ENCODE results near the gene CACNA1I. TPM values are rescaled to one million over a fixed set of nuclear protein-coding genes. Genes with fewer than 3 reads are reported as not detected.

The CACNA1I gene
- total RNA-seq, 2 experiments from 2014 or later = 29.2 to 30.1 TPM

- intact Hi-C loops (cut with DNase I, micrococcal nuclease) = no loop called here
- ATAC-seq (ENCODE audit: poor library complexity) = no peak
- TF ChIP-seq, protein P1, sequence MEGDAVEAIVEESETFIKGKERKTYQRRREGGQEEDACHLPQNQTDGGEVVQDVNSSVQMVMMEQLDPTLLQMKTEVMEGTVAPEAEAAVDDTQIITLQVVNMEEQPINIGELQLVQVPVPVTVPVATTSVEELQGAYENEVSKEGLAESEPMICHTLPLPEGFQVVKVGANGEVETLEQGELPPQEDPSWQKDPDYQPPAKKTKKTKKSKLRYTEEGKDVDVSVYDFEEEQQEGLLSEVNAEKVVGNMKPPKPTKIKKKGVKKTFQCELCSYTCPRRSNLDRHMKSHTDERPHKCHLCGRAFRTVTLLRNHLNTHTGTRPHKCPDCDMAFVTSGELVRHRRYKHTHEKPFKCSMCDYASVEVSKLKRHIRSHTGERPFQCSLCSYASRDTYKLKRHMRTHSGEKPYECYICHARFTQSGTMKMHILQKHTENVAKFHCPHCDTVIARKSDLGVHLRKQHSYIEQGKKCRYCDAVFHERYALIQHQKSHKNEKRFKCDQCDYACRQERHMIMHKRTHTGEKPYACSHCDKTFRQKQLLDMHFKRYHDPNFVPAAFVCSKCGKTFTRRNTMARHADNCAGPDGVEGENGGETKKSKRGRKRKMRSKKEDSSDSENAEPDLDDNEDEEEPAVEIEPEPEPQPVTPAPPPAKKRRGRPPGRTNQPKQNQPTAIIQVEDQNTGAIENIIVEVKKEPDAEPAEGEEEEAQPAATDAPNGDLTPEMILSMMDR (IDR thresholded peaks at IDR 0.05) = no peak
- DNase-seq = no peak
- Histone ChIP-seq H3K9me3 (ENCODE audit: control insufficient read depth in 1 of 2, insufficient read depth in 1 of 2, low read length in 2 of 2) (no peaks in the 10 kb centered on the region), H3K27ac (ENCODE audit: low read depth in 1 of 2, low read length in 2 of 2) (no peak overlapping the region), H3K36me3 (ENCODE audit: insufficient read depth, low read length) (no peaks in the 10 kb centered on the region), H3K27me3 (ENCODE audit: control insufficient read depth in 1 of 2, insufficient read depth in 2 of 2, low read length in 2 of 2) (no peaks in the 10 kb centered on the region), H3K4me3 (ENCODE audit: low read length) (no peak overlapping the region), H3K4me1 (ENCODE audit: insufficient read depth, low read length) (no peaks in the 10 kb centered on the region)
- ChIA-PET CTCF (no interaction called here), POLR2A (no interaction called here)
- Mint-ChIP-seq H3K4me3 (no peak overlapping the region), H3K9me3 (no peaks in the 10 kb centered on the region), H3K4me1 (ENCODE audit: low read depth) (no peaks in the 10 kb centered on the region), H3K27me3 (no peaks in the 10 kb centered on the region), H3K27ac (no peak overlapping the region), H3K36me3 (ENCODE audit: low read depth) (no peaks in the 10 kb centered on the region)
Observed at GRCh38 chr22:39728236-39728860, 157.8 kb downstream of the CACNA1I start.

- Histone ChIP-seq H3K36me3 (ENCODE audit: insufficient read depth, low read length) (no peaks in the 10 kb centered on the region), H3K4me1 (ENCODE audit: insufficient read depth, low read length) (no peaks in the 10 kb centered on the region), H3K27ac (ENCODE audit: low read depth in 1 of 2, low read length in 2 of 2) (no peak overlapping the region), H3K4me3 (ENCODE audit: low read length) (no peak overlapping the region), H3K27me3 (ENCODE audit: control insufficient read depth in 1 of 2, insufficient read depth in 2 of 2, low read length in 2 of 2) (no peaks in the 10 kb centered on the region), H3K9me3 (ENCODE audit: control insufficient read depth in 1 of 2, insufficient read depth in 1 of 2, low read length in 2 of 2) (no peaks in the 10 kb centered on the region)
- Mint-ChIP-seq H3K27me3 (no peaks in the 10 kb centered on the region), H3K9me3 (no peaks in the 10 kb centered on the region), H3K4me1 (ENCODE audit: low read depth) (no peaks in the 10 kb centered on the region), H3K36me3 (ENCODE audit: low read depth) (no peaks in the 10 kb centered on the region), H3K4me3 (no peak overlapping the region), H3K27ac (no peak overlapping the region)
- TF ChIP-seq, protein P1 (IDR thresholded peaks at IDR 0.05) = no peak
- ChIA-PET CTCF (no interaction called here), POLR2A (no interaction called here)
- ATAC-seq (ENCODE audit: poor library complexity) = no peak
- intact Hi-C loops (cut with DNase I, micrococcal nuclease) = no loop called here
- no peak for DNase-seq
Observed at GRCh38 chr22:39729141-39729934, 158.8 kb downstream of the CACNA1I start.

- Histone ChIP-seq H3K9me3 (ENCODE audit: control insufficient read depth in 1 of 2, insufficient read depth in 1 of 2, low read length in 2 of 2) (no peaks in the 10 kb centered on the region), H3K4me3 (ENCODE audit: low read length) (no peak overlapping the region), H3K27ac (ENCODE audit: low read depth in 1 of 2, low read length in 2 of 2) (no peak overlapping the region), H3K36me3 (ENCODE audit: insufficient read depth, low read length) (no peaks in the 10 kb centered on the region), H3K4me1 (ENCODE audit: insufficient read depth, low read length) (no peaks in the 10 kb centered on the region), H3K27me3 (ENCODE audit: control insufficient read depth in 1 of 2, insufficient read depth in 2 of 2, low read length in 2 of 2) (no peaks in the 10 kb centered on the region)
- Mint-ChIP-seq H3K36me3 (ENCODE audit: low read depth) (no peaks in the 10 kb centered on the region), H3K4me3 (no peak overlapping the region), H3K4me1 (ENCODE audit: low read depth) (no peaks in the 10 kb centered on the region), H3K27ac (no peak overlapping the region), H3K9me3 (no peaks in the 10 kb centered on the region), H3K27me3 (no peaks in the 10 kb centered on the region)
- intact Hi-C loops (cut with DNase I, micrococcal nuclease) = no loop called here
- TF ChIP-seq, protein P1 (IDR thresholded peaks at IDR 0.05) = no peak
- CTCF ChIA-PET = no interaction called here
- DNase-seq (no peak), ATAC-seq (ENCODE audit: poor library complexity) (no peak)
- POLR2A ChIA-PET = no interaction called here
Observed at GRCh38 chr22:39731481-39731880, 160.9 kb downstream of the CACNA1I start.
